ENCODE data around the gene PDE1A.

DNA sequence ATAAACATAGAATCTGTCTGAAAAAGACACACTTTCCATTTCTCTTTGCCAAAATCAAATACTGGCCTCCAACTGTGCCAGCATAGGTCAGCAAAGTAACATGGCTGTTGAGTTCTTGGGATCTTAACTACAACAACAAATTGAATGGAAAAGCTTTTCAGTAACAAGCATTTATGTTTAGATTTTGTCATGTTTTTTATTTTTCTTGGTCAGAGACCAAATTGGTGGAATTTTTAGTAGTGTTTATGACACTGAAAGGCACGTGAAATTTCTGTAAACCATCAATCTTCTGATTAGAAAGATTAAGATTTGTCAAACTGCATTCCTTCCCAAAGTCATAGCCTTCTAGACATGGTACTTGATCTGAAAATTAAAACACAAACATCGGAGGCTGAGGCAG lies 77.6 kb downstream of the PDE1A start:
- TF ChIP-seq CTCF (conservative IDR thresholded peaks at IDR 0.05; ENCODE audit: low read length) (no peak), EZH2phosphoT487 (IDR thresholded peaks at IDR 0.05; ENCODE audit: borderline replicate concordance, low read depth, low read length) (no peak)
